ENCODE data around the gene NWD2.

DNA sequence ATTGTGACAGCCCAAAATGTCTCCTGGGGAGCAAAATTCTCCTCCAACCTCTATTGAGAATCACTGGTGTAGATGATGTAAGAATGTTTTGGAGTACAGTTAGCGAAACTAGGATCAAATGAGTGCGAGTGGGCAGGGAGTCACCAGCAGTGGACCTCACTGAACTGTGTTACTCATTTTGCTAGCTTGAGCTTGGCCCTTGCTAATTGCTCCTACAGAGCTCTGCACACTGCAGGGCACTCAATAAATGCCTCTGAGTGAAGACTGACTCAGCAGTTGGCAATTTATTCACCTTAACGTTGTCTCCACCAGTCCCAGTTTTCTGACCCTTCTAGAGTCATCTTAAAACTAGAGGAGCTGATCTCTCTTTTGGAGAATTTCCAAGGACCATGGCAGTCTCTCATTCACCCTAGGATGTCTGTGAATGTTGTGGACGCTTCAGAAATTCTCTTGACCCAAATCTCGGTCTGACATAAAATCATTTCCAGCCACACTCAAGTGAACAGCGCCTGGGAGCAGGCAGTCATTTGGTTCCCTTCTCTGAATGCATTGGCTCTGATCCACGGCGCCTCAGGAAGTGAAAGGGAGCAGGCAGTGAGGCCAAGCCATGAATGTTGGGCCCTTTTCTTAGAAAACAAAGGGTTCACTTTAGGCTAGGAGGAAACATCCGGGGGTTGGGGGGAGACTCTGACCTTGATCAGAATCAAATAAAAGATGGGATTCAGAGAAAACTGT lies 148.1 kb downstream of the NWD2 start:
- TF ChIP-seq POLR2AphosphoS5 (IDR thresholded peaks at IDR 0.05; ENCODE audit: low read depth, low read length) = no peak
- TF ChIP-seq TAF1 (IDR thresholded peaks at IDR 0.05; ENCODE audit: borderline replicate concordance, insufficient read depth, low read length) = no peak
- TF ChIP-seq, protein P1, sequence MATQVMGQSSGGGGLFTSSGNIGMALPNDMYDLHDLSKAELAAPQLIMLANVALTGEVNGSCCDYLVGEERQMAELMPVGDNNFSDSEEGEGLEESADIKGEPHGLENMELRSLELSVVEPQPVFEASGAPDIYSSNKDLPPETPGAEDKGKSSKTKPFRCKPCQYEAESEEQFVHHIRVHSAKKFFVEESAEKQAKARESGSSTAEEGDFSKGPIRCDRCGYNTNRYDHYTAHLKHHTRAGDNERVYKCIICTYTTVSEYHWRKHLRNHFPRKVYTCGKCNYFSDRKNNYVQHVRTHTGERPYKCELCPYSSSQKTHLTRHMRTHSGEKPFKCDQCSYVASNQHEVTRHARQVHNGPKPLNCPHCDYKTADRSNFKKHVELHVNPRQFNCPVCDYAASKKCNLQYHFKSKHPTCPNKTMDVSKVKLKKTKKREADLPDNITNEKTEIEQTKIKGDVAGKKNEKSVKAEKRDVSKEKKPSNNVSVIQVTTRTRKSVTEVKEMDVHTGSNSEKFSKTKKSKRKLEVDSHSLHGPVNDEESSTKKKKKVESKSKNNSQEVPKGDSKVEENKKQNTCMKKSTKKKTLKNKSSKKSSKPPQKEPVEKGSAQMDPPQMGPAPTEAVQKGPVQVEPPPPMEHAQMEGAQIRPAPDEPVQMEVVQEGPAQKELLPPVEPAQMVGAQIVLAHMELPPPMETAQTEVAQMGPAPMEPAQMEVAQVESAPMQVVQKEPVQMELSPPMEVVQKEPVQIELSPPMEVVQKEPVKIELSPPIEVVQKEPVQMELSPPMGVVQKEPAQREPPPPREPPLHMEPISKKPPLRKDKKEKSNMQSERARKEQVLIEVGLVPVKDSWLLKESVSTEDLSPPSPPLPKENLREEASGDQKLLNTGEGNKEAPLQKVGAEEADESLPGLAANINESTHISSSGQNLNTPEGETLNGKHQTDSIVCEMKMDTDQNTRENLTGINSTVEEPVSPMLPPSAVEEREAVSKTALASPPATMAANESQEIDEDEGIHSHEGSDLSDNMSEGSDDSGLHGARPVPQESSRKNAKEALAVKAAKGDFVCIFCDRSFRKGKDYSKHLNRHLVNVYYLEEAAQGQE (IDR thresholded peaks at IDR 0.05; ENCODE audit: insufficient read depth in 1 of 2, low read depth in 2 of 2, low read length in 2 of 2) = no peak
- no peak for TF ChIP-seq SIN3A (IDR thresholded peaks at IDR 0.05; ENCODE audit: borderline replicate concordance, insufficient read depth, low read length)
- no peak for TF ChIP-seq FOXP2 (optimal IDR thresholded peaks at IDR 0.05; ENCODE audit: borderline replicate concordance, extremely low read depth, extremely low read length, insufficient read depth)

All from PFSK-1 (cell line).